CD4-positive, alpha-beta T cell (primary cell): Measurements from ENCODE around the gene PCARE. TPM values are rescaled to one million over a fixed set of nuclear protein-coding genes. Genes with fewer than 3 reads are reported as not detected.

Experiments used
- ATAC-seq: fragments of 200-7000 bp; cut with Tn5 transposase; one replicate; pipeline ENCODE4 v1.10.0; 2022; ENCODE audit warnings: mild to moderate bottlenecking; ENCODE audit not compliant: poor library complexity
- CTCF ChIA-PET: fragments of 350-600 bp; sonication (Branson Sonifier 250); formaldehyde crosslinking; loops from one replicate; lab custom pipeline; 2021; ENCODE audit warnings: antibody characterized with exemption, inconsistent platforms; lab: Charles Lee
- POLR2A ChIA-PET: fragments of 350-600 bp; sonication (Branson Sonifier 250); formaldehyde crosslinking; loops from one replicate; lab custom pipeline; 2021; ENCODE audit warnings: antibody characterized with exemption, inconsistent platforms; lab: Charles Lee
- DNase-seq, 14 experiments: peaks; one replicate each; pipeline ENCODE4 v3.0.0-alpha.2; 2013 to 2020; ENCODE audit warnings: mixed read lengths in 2 of 14
- H3K27ac ChIP-seq, 2 donors: one replicate each; pipeline versions ENCODE4 v1.5.1 to v1.7.0; 2013; ENCODE audit warnings: low read length in 2 of 2, low read depth in 1 of 2, mild to moderate bottlenecking in 1 of 2
- H3K27me3 ChIP-seq, 2 experiments: 1 replicate in 1 of 2; 2 replicates in 1 of 2; pipeline versions ENCODE4 v1.6.1 to v1.7.0; 2013; ENCODE audit warnings: low read length in 2 of 2, control low read depth in 1 of 2, mild to moderate bottlenecking in 1 of 2, moderate library complexity in 1 of 2; ENCODE audit not compliant: insufficient read depth in 2 of 2, control insufficient read depth in 1 of 2
- H3K36me3 ChIP-seq: one replicate; pipeline ENCODE4 v1.6.1; 2013; ENCODE audit warnings: low read length, control low read depth; ENCODE audit not compliant: insufficient read depth
- H3K4me1 ChIP-seq: one replicate; pipeline ENCODE4 v1.6.1; 2013; ENCODE audit warnings: low read length, control low read depth; ENCODE audit not compliant: insufficient read depth
- H3K4me3 ChIP-seq: one replicate; pipeline ENCODE4 v1.5.1; 2013; ENCODE audit warnings: mild to moderate bottlenecking, low read length, moderate library complexity
- H3K9me3 ChIP-seq, 2 experiments: 1 replicate in 1 of 2; 2 replicates in 1 of 2; pipeline versions ENCODE4 v1.6.1 to v1.7.0; 2013; ENCODE audit warnings: low read length in 2 of 2, mild to moderate bottlenecking in 2 of 2, control low read depth in 1 of 2, moderate library complexity in 1 of 2; ENCODE audit not compliant: control insufficient read depth in 1 of 2, insufficient read depth in 1 of 2
- H3K27ac Mint-ChIP-seq: one replicate; pipeline ENCODE4 v1.8.0; 2020; ENCODE audit warnings: mixed read lengths
- H3K27me3 Mint-ChIP-seq: one replicate; pipeline ENCODE4 v1.8.0; 2021; ENCODE audit warnings: mixed read lengths
- H3K36me3 Mint-ChIP-seq: one replicate; pipeline ENCODE4 v1.8.0; 2021; ENCODE audit warnings: low read depth, mixed read lengths
- H3K4me1 Mint-ChIP-seq: one replicate; pipeline ENCODE4 v1.8.0; 2021; ENCODE audit warnings: low read depth, mixed read lengths
- H3K4me3 Mint-ChIP-seq: one replicate; pipeline ENCODE4 v1.8.0; 2020; ENCODE audit warnings: mild to moderate bottlenecking, mixed read lengths
- H3K9me3 Mint-ChIP-seq: one replicate; pipeline ENCODE4 v1.8.0; 2020; ENCODE audit warnings: mixed read lengths
- CTCF ChIP-seq: fragments of 200-600 bp; IDR thresholded peaks from one replicate; pipeline ENCODE4 v1.8.0; 2022; ENCODE audit warnings: antibody characterized with exemption, mild to moderate bottlenecking
- intact Hi-C, 2 experiments: fragments of 100-400 bp; cut with DNase I in 1 of 2; cut with micrococcal nuclease in 1 of 2; formaldehyde crosslinking; loops; one replicate each; pipeline versions ENCODE4 v1.15.1 to v1.9.0; 2023 to 2025; cut with DNase I, micrococcal nuclease
- total RNA-seq, 174 experiments: library from RNA in 2 of 174; stranded (reverse) in 2 of 174; gene quantifications; one replicate each; pipeline ENCODE4 v1.2.3 and lab custom pipeline; 2021 to 2026

PCARE gene
- total RNA-seq, 2 experiments from 2014 or later = not detected

- Histone ChIP-seq H3K9me3 (peaks cover 0 to 3% of the 10 kb centered on the region in 2 experiments), H3K27me3 (no peaks in the 10 kb centered on the region), H3K36me3 (no peaks in the 10 kb centered on the region), H3K4me3 (no peak overlapping the region), H3K4me1 (no peaks in the 10 kb centered on the region), H3K27ac (no peak overlapping the region)
- Mint-ChIP-seq H3K36me3 (no peaks in the 10 kb centered on the region), H3K9me3 (no peaks in the 10 kb centered on the region), H3K4me3 (no peak overlapping the region), H3K27me3 (no peaks in the 10 kb centered on the region), H3K27ac (no peak overlapping the region), H3K4me1 (no peaks in the 10 kb centered on the region)
- CTCF ChIA-PET = no interaction called here
- DNase-seq (no peak), ATAC-seq (no peak)
- POLR2A ChIA-PET = no interaction called here
- no peak for TF ChIP-seq CTCF
- intact Hi-C loops = no loop called here
Observed at GRCh38 chr2:29046321-29046720, 28.0 kb downstream of the PCARE start.

- Histone ChIP-seq H3K36me3 (no peaks in the 10 kb centered on the region), H3K27ac (no peak overlapping the region), H3K27me3 (no peaks in the 10 kb centered on the region), H3K4me3 (no peak overlapping the region), H3K9me3 (peaks cover 0 to 3% of the 10 kb centered on the region in 2 experiments), H3K4me1 (no peaks in the 10 kb centered on the region)
- Mint-ChIP-seq H3K4me3 (no peak overlapping the region), H3K27ac (no peak overlapping the region), H3K27me3 (no peaks in the 10 kb centered on the region), H3K4me1 (no peaks in the 10 kb centered on the region), H3K9me3 (no peaks in the 10 kb centered on the region), H3K36me3 (no peaks in the 10 kb centered on the region)
- ATAC-seq = no peak
- POLR2A ChIA-PET = no interaction called here
- intact Hi-C loops = no loop called here
- DNase-seq = no peak
- TF ChIP-seq CTCF = no peak
- CTCF ChIA-PET = no interaction called here
Observed at GRCh38 chr2:29044459-29044858, 29.9 kb downstream of the PCARE start.

- no peak overlapping the region for H3K27ac Mint-ChIP-seq
- ChIA-PET CTCF (interaction anchor here (1.2 kb wide), 1 partner anchor 31 kb away, joined by 3 read pairs; no protein-coding TSS in a partner anchor), POLR2A (interaction anchor here (1.0 to 1.5 kb wide), 2 partner anchors 18 to 27 kb away, joined by 3 to 7 read pairs; no protein-coding TSS in a partner anchor)
Observed at GRCh38 chr2:29042561-29043075, 31.7 kb downstream of the PCARE start.

More at GRCh38 chr2:29042561-29043075, 31.7 kb downstream of the PCARE start:
- DNase-seq (no peak), ATAC-seq (no peak)
- no peak for TF ChIP-seq CTCF
- Mint-ChIP-seq H3K9me3 (no peaks in the 10 kb centered on the region), H3K4me1 (no peaks in the 10 kb centered on the region), H3K36me3 (no peaks in the 10 kb centered on the region), H3K27me3 (no peaks in the 10 kb centered on the region), H3K4me3 (no peak overlapping the region)
- intact Hi-C loops = no loop called here
- no peaks in the 10 kb centered on the region for H3K4me1 ChIP-seq
- H3K9me3 ChIP-seq = peaks cover 0 to 3% of the 10 kb centered on the region in 2 experiments
- H3K36me3 ChIP-seq = no peaks in the 10 kb centered on the region
- no peaks in the 10 kb centered on the region for H3K27me3 ChIP-seq
- no peak overlapping the region for H3K4me3 ChIP-seq
- H3K27ac ChIP-seq = no peak overlapping the region
